ENCODE measurements around the gene NAXD.

Gene NAXD

GRCh38 chr13:110578363-110578762 lies 37.0 kb upstream of the NAXD start:
- H3K36me3 ChIP-seq (ENCODE audit: insufficient read depth, low read length): no peaks in the 10 kb centered on the region
- H3K9ac ChIP-seq (ENCODE audit: low read length): no peak overlapping the region
- no peak overlapping the region for H3K27ac ChIP-seq (ENCODE audit: low read depth, low read length)
- H3K4me3 ChIP-seq (ENCODE audit: low read depth in 1 of 2, low read length in 2 of 2): no peak overlapping the region
- H3K4me1 ChIP-seq (ENCODE audit: insufficient read depth, low read length): no peaks in the 10 kb centered on the region
- no peaks in the 10 kb centered on the region for H3K9me3 ChIP-seq (ENCODE audit: low read length)
- H3K27me3 ChIP-seq (ENCODE audit: control insufficient read depth in 1 of 2, insufficient read depth in 2 of 2, low read length in 2 of 2): peaks cover 0 to 8% of the 10 kb centered on the region in 2 donors

- Histone ChIP-seq H3K27me3 (ENCODE audit: control insufficient read depth in 1 of 2, insufficient read depth in 2 of 2, low read length in 2 of 2) (no peaks in the 10 kb centered on the region), H3K4me3 (ENCODE audit: low read depth in 1 of 2, low read length in 2 of 2) (no peak overlapping the region), H3K27ac (ENCODE audit: low read depth, low read length) (no peak overlapping the region), H3K9me3 (ENCODE audit: low read length) (no peaks in the 10 kb centered on the region), H3K36me3 (ENCODE audit: insufficient read depth, low read length) (no peaks in the 10 kb centered on the region), H3K9ac (ENCODE audit: low read length) (no peak overlapping the region), H3K4me1 (ENCODE audit: insufficient read depth, low read length) (no peaks in the 10 kb centered on the region)
Measured at GRCh38 chr13:110580800-110581199, 34.5 kb upstream of the NAXD start.

GRCh38 chr13:110581506-110582185 lies 33.7 kb upstream of the NAXD start:
- Histone ChIP-seq H3K27ac (ENCODE audit: low read depth, low read length) (no peak overlapping the region), H3K9ac (ENCODE audit: low read length) (no peak overlapping the region), H3K36me3 (ENCODE audit: insufficient read depth, low read length) (no peaks in the 10 kb centered on the region), H3K27me3 (ENCODE audit: control insufficient read depth in 1 of 2, insufficient read depth in 2 of 2, low read length in 2 of 2) (no peaks in the 10 kb centered on the region), H3K4me3 (ENCODE audit: low read depth in 1 of 2, low read length in 2 of 2) (no peak overlapping the region), H3K4me1 (ENCODE audit: insufficient read depth, low read length) (no peaks in the 10 kb centered on the region), H3K9me3 (ENCODE audit: low read length) (no peaks in the 10 kb centered on the region)

GRCh38 chr13:110582421-110582954 lies 32.9 kb upstream of the NAXD start:
- Histone ChIP-seq H3K4me1 (ENCODE audit: insufficient read depth, low read length) (no peaks in the 10 kb centered on the region), H3K9ac (ENCODE audit: low read length) (no peak overlapping the region), H3K4me3 (ENCODE audit: low read depth in 1 of 2, low read length in 2 of 2) (no peak overlapping the region), H3K27me3 (ENCODE audit: control insufficient read depth in 1 of 2, insufficient read depth in 2 of 2, low read length in 2 of 2) (no peaks in the 10 kb centered on the region), H3K27ac (ENCODE audit: low read depth, low read length) (no peak overlapping the region), H3K9me3 (ENCODE audit: low read length) (no peaks in the 10 kb centered on the region), H3K36me3 (ENCODE audit: insufficient read depth, low read length) (no peaks in the 10 kb centered on the region)

GRCh38 chr13:110583178-110583865 lies 32.0 kb upstream of the NAXD start:
- Histone ChIP-seq H3K27ac (ENCODE audit: low read depth, low read length) (no peak overlapping the region), H3K36me3 (ENCODE audit: insufficient read depth, low read length) (no peaks in the 10 kb centered on the region)

GRCh38 chr13:110589793-110590390 lies 25.5 kb upstream of the NAXD start:
- Histone ChIP-seq H3K36me3 (ENCODE audit: insufficient read depth, low read length) (no peaks in the 10 kb centered on the region), H3K27ac (ENCODE audit: low read depth, low read length) (no peak overlapping the region), H3K9me3 (ENCODE audit: low read length) (no peaks in the 10 kb centered on the region), H3K4me3 (ENCODE audit: low read depth in 1 of 2, low read length in 2 of 2) (no peak overlapping the region), H3K9ac (ENCODE audit: low read length) (no peak overlapping the region), H3K4me1 (ENCODE audit: insufficient read depth, low read length) (no peaks in the 10 kb centered on the region), H3K27me3 (ENCODE audit: control insufficient read depth in 1 of 2, insufficient read depth in 2 of 2, low read length in 2 of 2) (no peaks in the 10 kb centered on the region)

More at GRCh38 chr13:110583178-110583865, 32.0 kb upstream of the NAXD start:
- Histone ChIP-seq H3K4me1 (ENCODE audit: insufficient read depth, low read length) (no peaks in the 10 kb centered on the region), H3K27me3 (ENCODE audit: control insufficient read depth in 1 of 2, insufficient read depth in 2 of 2, low read length in 2 of 2) (no peaks in the 10 kb centered on the region), H3K4me3 (ENCODE audit: low read depth in 1 of 2, low read length in 2 of 2) (no peak overlapping the region), H3K9ac (ENCODE audit: low read length) (no peak overlapping the region), H3K9me3 (ENCODE audit: low read length) (no peaks in the 10 kb centered on the region)

GRCh38 chr13:110590577-110590976 lies 24.8 kb upstream of the NAXD start:
- no peak overlapping the region for H3K9ac ChIP-seq (ENCODE audit: low read length)
- no peaks in the 10 kb centered on the region for H3K9me3 ChIP-seq (ENCODE audit: low read length)
- no peaks in the 10 kb centered on the region for H3K27me3 ChIP-seq (ENCODE audit: control insufficient read depth in 1 of 2, insufficient read depth in 2 of 2, low read length in 2 of 2)
- no peaks in the 10 kb centered on the region for H3K36me3 ChIP-seq (ENCODE audit: insufficient read depth, low read length)
- no peaks in the 10 kb centered on the region for H3K4me1 ChIP-seq (ENCODE audit: insufficient read depth, low read length)
- H3K4me3 ChIP-seq (ENCODE audit: low read depth in 1 of 2, low read length in 2 of 2): no peak overlapping the region
- H3K27ac ChIP-seq (ENCODE audit: low read depth, low read length): no peak overlapping the region

- Histone ChIP-seq H3K4me1 (ENCODE audit: insufficient read depth, low read length) (no peaks in the 10 kb centered on the region), H3K9me3 (ENCODE audit: low read length) (no peaks in the 10 kb centered on the region), H3K27ac (ENCODE audit: low read depth, low read length) (no peak overlapping the region), H3K27me3 (ENCODE audit: control insufficient read depth in 1 of 2, insufficient read depth in 2 of 2, low read length in 2 of 2) (no peaks in the 10 kb centered on the region), H3K36me3 (ENCODE audit: insufficient read depth, low read length) (no peaks in the 10 kb centered on the region), H3K9ac (ENCODE audit: low read length) (no peak overlapping the region), H3K4me3 (ENCODE audit: low read depth in 1 of 2, low read length in 2 of 2) (no peak overlapping the region)
Measured at GRCh38 chr13:110592665-110593064, 22.7 kb upstream of the NAXD start.

- no peaks in the 10 kb centered on the region for H3K27me3 ChIP-seq (ENCODE audit: control insufficient read depth in 1 of 2, insufficient read depth in 2 of 2, low read length in 2 of 2)
- H3K27ac ChIP-seq (ENCODE audit: low read depth, low read length): no peak overlapping the region
- no peak overlapping the region for H3K9ac ChIP-seq (ENCODE audit: low read length)
- H3K4me3 ChIP-seq (ENCODE audit: low read depth in 1 of 2, low read length in 2 of 2): no peak overlapping the region
- no peaks in the 10 kb centered on the region for H3K9me3 ChIP-seq (ENCODE audit: low read length)
- no peaks in the 10 kb centered on the region for H3K4me1 ChIP-seq (ENCODE audit: insufficient read depth, low read length)
- no peaks in the 10 kb centered on the region for H3K36me3 ChIP-seq (ENCODE audit: insufficient read depth, low read length)
Measured at GRCh38 chr13:110593430-110594130, 21.8 kb upstream of the NAXD start.

- H3K4me1 ChIP-seq (ENCODE audit: insufficient read depth, low read length): no peaks in the 10 kb centered on the region
- no peak overlapping the region for H3K4me3 ChIP-seq (ENCODE audit: low read depth in 1 of 2, low read length in 2 of 2)
- no peak overlapping the region for H3K9ac ChIP-seq (ENCODE audit: low read length)
- no peaks in the 10 kb centered on the region for H3K36me3 ChIP-seq (ENCODE audit: insufficient read depth, low read length)
- no peaks in the 10 kb centered on the region for H3K27me3 ChIP-seq (ENCODE audit: control insufficient read depth in 1 of 2, insufficient read depth in 2 of 2, low read length in 2 of 2)
- no peak overlapping the region for H3K27ac ChIP-seq (ENCODE audit: low read depth, low read length)
- H3K9me3 ChIP-seq (ENCODE audit: low read length): no peaks in the 10 kb centered on the region
Measured at GRCh38 chr13:110597041-110597689, 18.2 kb upstream of the NAXD start.
